ENCODE data around the gene TGFBR3.

The TGFBR3 gene

GRCh38 chr1:91736146-91736714, 149.7 kb downstream of the TGFBR3 start:
- no peak for DNase-seq (ENCODE audit: low read depth in 3 of 3)

- no peak for DNase-seq (ENCODE audit: low read depth in 3 of 3)
Measured at GRCh38 chr1:91735266-91735845, 150.6 kb downstream of the TGFBR3 start.

- no peak for DNase-seq (ENCODE audit: low read depth in 3 of 3)
Measured at GRCh38 chr1:91734761-91735160, 151.2 kb downstream of the TGFBR3 start.

GRCh38 chr1:91733108-91733710, 152.7 kb downstream of the TGFBR3 start:
- no peak for DNase-seq (ENCODE audit: low read depth in 3 of 3)

GRCh38 chr1:91732291-91733107, 153.5 kb downstream of the TGFBR3 start:
- DNase-seq (ENCODE audit: low read depth in 3 of 3), result peak in 2 of 3 donors; percentile 17 to 42

GRCh38 chr1:91731815-91732214, 154.1 kb downstream of the TGFBR3 start:
- peak in 2 of 3 donors; percentile 32 to 65 for DNase-seq (ENCODE audit: low read depth in 3 of 3)

GRCh38 chr1:91730801-91731732, 154.9 kb downstream of the TGFBR3 start:
- peak in 2 of 3 donors; percentile 12 to 42 for DNase-seq (ENCODE audit: low read depth in 3 of 3)

- no peak for DNase-seq (ENCODE audit: low read depth in 3 of 3)
Measured at GRCh38 chr1:91729621-91730358, 156.2 kb downstream of the TGFBR3 start.

- DNase-seq (ENCODE audit: low read depth in 3 of 3), result no peak
Measured at GRCh38 chr1:91727763-91728162, 158.2 kb downstream of the TGFBR3 start.

GRCh38 chr1:91725989-91726721, 159.8 kb downstream of the TGFBR3 start:
- no peak for DNase-seq (ENCODE audit: low read depth in 3 of 3)

GRCh38 chr1:91725618-91725988, 160.3 kb downstream of the TGFBR3 start:
- no peak for DNase-seq (ENCODE audit: low read depth in 3 of 3)

GRCh38 chr1:91724644-91725043, 161.3 kb downstream of the TGFBR3 start:
- DNase-seq (ENCODE audit: low read depth in 3 of 3), result no peak

- no peak for DNase-seq (ENCODE audit: low read depth in 3 of 3)
Measured at GRCh38 chr1:91724231-91724630, 161.7 kb downstream of the TGFBR3 start.

- DNase-seq (ENCODE audit: low read depth in 3 of 3), result no peak
Measured at GRCh38 chr1:91720044-91720443, 165.9 kb downstream of the TGFBR3 start.

GRCh38 chr1:91718877-91719276, 167.1 kb downstream of the TGFBR3 start:
- DNase-seq (ENCODE audit: low read depth in 3 of 3), result no peak

GRCh38 chr1:91718368-91718767, 167.6 kb downstream of the TGFBR3 start:
- DNase-seq (ENCODE audit: low read depth in 3 of 3), result no peak

GRCh38 chr1:91717839-91718238, 168.1 kb downstream of the TGFBR3 start:
- no peak for DNase-seq (ENCODE audit: low read depth in 3 of 3)

- no peak for DNase-seq (ENCODE audit: low read depth in 3 of 3)
Measured at GRCh38 chr1:91716339-91716738, 169.6 kb downstream of the TGFBR3 start.

GRCh38 chr1:91715416-91716000, 170.4 kb downstream of the TGFBR3 start:
- DNase-seq (ENCODE audit: low read depth in 3 of 3), result no peak
